ENCODE measurements around the gene PIGK.

- TF ChIP-seq EZH2 (IDR thresholded peaks at IDR 0.05; ENCODE audit: low read length) (no peak), CTCF (optimal IDR thresholded peaks at IDR 0.05 in 1 of 3, IDR thresholded peaks at IDR 0.05 in 1 of 3, conservative IDR thresholded peaks at IDR 0.05 in 1 of 3; ENCODE audit: extremely low read depth in 1 of 3, insufficient read depth in 2 of 3, low read length in 3 of 3) (no peak)
Measured at GRCh38 chr1:77133731-77134358, 85.4 kb downstream of the PIGK start.

All from keratinocyte (primary cell).